Measurements from ENCODE around the gene REXO5.

REXO5 gene

DNA sequence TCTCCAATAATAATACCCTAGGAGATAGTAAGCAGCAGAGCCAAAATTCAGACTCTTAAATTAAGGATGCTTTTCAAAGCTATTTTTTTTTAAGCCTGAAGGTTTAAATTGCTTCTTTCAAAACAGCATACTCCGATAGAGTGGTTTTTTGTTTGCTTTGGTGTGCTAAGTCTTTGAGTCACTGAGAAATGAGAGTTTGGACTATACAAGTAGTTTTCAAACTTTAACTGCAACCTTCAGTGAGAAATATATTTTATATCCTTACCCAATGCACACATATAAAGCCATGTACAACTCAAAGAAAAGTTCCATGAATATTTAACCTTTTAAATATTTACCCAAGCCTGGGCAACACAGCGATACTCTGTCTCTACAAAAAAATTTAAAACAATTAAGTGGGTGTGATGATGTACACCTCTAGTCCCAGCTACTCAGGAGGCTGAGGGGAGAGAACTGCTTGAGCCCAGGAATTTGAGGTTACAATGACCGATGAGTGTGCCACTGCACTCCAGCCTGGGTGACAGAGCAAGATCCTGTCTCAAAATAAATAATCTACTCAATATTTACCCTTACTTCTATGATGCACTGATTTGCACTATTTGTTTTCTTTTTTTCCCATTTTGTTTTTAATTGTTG lies 74.7 kb downstream of the REXO5 start:
- TF ChIP-seq, protein P1, sequence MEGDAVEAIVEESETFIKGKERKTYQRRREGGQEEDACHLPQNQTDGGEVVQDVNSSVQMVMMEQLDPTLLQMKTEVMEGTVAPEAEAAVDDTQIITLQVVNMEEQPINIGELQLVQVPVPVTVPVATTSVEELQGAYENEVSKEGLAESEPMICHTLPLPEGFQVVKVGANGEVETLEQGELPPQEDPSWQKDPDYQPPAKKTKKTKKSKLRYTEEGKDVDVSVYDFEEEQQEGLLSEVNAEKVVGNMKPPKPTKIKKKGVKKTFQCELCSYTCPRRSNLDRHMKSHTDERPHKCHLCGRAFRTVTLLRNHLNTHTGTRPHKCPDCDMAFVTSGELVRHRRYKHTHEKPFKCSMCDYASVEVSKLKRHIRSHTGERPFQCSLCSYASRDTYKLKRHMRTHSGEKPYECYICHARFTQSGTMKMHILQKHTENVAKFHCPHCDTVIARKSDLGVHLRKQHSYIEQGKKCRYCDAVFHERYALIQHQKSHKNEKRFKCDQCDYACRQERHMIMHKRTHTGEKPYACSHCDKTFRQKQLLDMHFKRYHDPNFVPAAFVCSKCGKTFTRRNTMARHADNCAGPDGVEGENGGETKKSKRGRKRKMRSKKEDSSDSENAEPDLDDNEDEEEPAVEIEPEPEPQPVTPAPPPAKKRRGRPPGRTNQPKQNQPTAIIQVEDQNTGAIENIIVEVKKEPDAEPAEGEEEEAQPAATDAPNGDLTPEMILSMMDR (conservative IDR thresholded peaks at IDR 0.05; ENCODE audit: low read depth): no peak
- POLR2A ChIA-PET (ENCODE audit: low non-redundant PET): no interaction called here
- no peak for DNase-seq (ENCODE audit: low spot score)
- CTCF ChIA-PET: no interaction called here
- no peak overlapping the region for H3K27ac ChIP-seq

DNA sequence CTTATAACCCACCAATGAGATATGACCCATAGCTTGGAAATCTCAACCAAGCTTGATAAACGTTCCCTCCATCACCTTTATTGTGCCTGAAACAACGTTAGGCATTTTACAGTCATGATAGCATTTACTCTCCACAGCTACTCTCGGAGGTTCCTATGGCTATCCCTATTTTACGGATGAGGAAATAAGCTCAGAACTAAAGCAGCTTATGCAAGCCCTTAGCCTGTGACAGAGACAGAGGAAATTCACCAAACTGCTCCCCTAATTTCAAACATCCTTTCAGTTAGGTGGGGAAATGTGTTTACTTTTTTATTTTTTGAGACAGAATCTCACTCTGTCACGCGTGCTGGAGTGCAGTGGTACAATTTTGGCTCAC lies 75.2 kb downstream of the REXO5 start:
- POLR2A ChIA-PET (ENCODE audit: low non-redundant PET): no interaction called here
- CTCF ChIA-PET: interaction anchor here (0.7 kb wide), 1 partner anchor 272 kb away, joined by 3 read pairs; no protein-coding TSS in a partner anchor
- no peak for DNase-seq (ENCODE audit: low spot score)
- H3K27ac ChIP-seq: peak overlapping the region; percentile 47
- TF ChIP-seq, protein P1 (conservative IDR thresholded peaks at IDR 0.05; ENCODE audit: low read depth): no peak

GRCh38 chr16:20883554-20884239 lies 77.4 kb downstream of the REXO5 start:
- no peak for DNase-seq (ENCODE audit: low spot score)
- TF ChIP-seq, protein P1 (conservative IDR thresholded peaks at IDR 0.05; ENCODE audit: low read depth): no peak
- H3K27ac ChIP-seq: peak overlapping the region; percentile 38
- ChIA-PET POLR2A (ENCODE audit: low non-redundant PET) (no interaction called here), CTCF (no interaction called here)

- ChIA-PET POLR2A (ENCODE audit: low non-redundant PET) (no interaction called here), CTCF (no interaction called here)
- TF ChIP-seq, protein P1 (conservative IDR thresholded peaks at IDR 0.05; ENCODE audit: low read depth): no peak
- no peak for DNase-seq (ENCODE audit: low spot score)
- H3K27ac ChIP-seq: no peak overlapping the region
Measured at GRCh38 chr16:20884240-20884556, 77.9 kb downstream of the REXO5 start.

GRCh38 chr16:20886320-20886719 lies 80.0 kb downstream of the REXO5 start:
- CTCF ChIA-PET: interaction anchor here (1.8 kb wide), 1 partner anchor 12 kb away, joined by 7 read pairs; no protein-coding TSS in a partner anchor
- POLR2A ChIA-PET (ENCODE audit: low non-redundant PET): no interaction called here
- no peak for DNase-seq (ENCODE audit: low spot score)
- TF ChIP-seq, protein P1 (conservative IDR thresholded peaks at IDR 0.05; ENCODE audit: low read depth): no peak
- no peak overlapping the region for H3K27ac ChIP-seq

DNA sequence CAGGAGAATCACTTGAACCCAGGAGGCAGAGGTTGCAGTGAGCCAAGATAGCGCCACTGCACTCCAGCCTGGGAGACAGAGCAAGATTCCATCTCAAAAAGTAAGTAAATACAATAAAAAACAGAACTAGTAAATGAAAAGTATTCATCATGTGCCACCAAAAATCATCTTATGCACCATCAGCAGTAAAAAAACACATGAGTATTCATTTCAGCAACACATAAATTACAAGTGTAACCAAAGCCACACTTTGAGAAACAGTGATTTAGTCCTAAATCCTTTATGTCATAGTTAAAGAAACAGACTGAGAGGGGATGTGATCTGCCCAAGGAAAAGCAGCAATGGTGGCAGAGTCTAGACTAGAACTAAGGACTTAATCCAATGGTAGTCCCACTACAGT lies 80.9 kb downstream of the REXO5 start:
- ChIA-PET POLR2A (ENCODE audit: low non-redundant PET) (no interaction called here), CTCF (interaction anchor here (1.8 kb wide), 1 partner anchor 13 kb away, joined by 7 read pairs; no protein-coding TSS in a partner anchor)
- DNase-seq (ENCODE audit: low spot score): no peak
- TF ChIP-seq, protein P1 (conservative IDR thresholded peaks at IDR 0.05; ENCODE audit: low read depth): no peak
- no peak overlapping the region for H3K27ac ChIP-seq
